A549 (cell line): Measurements from ENCODE around the gene PTCH2. TPM values are rescaled to one million over a fixed set of nuclear protein-coding genes. Genes with fewer than 3 reads are reported as not detected.
A peak's percentile ranks its signal among the peaks of the same experiment; 100 is the strongest.

ENCODE experiments used
- ATAC-seq, 2 experiments: fragments of 200-7000 bp in 1 of 2; fragments of >200 bp in 1 of 2; cut with Nextera tagmentation in 1 of 2; cut with Tn5 transposase in 1 of 2; 3 replicates each; pipeline versions ENCODE4 v1.8.0 to v1.9.1; 2018 to 2020; ENCODE audit warnings: mild to moderate bottlenecking in 1 of 2, moderate library complexity in 1 of 2
- CTCF ChIA-PET: fragments of 300-600 bp; sonication (Branson Sonifier 250); formaldehyde crosslinking; extraction: SDS; loops from one replicate; lab custom pipeline; 2021; ENCODE audit warnings: antibody characterized with exemption, inconsistent platforms; lab: Yijun Ruan, JAX
- POLR2A ChIA-PET: fragments of 350-600 bp; formaldehyde crosslinking; extraction: SDS; loops from one replicate; lab custom pipeline; 2021; ENCODE audit warnings: antibody characterized with exemption, inconsistent platforms; lab: Yijun Ruan, JAX
- DNase-seq, 2 experiments: peaks; one replicate each; pipeline versions ENCODE4 v3.0.0 to v3.0.0-alpha.2; 2011 to 2016; ENCODE audit warnings: low read depth in 1 of 2, low spot score in 1 of 2
- FAIRE-seq: peaks from 2 replicates; lab custom pipeline; 2011; peaks lifted over from hg19 to GRCh38; lab: Jason Lieb, UNC
- H3K27ac ChIP-seq, 2 experiments: fragments of >200 bp; sonication (Bioruptor Twin); formaldehyde crosslinking; 3 replicates each; pipeline ENCODE4 v1.5.1; 2016 to 2017
- H3K4me1 ChIP-seq: fragments of >200 bp; sonication (Bioruptor Twin); formaldehyde crosslinking; 3 replicates; pipeline ENCODE4 v1.6.1; 2016
- H3K4me2 ChIP-seq: fragments of >200 bp; sonication (Bioruptor Twin); formaldehyde crosslinking; 3 replicates; pipeline ENCODE4 v1.6.1; 2016
- H3K4me3 ChIP-seq: fragments of >200 bp; sonication (Bioruptor Twin); formaldehyde crosslinking; 3 replicates; pipeline ENCODE4 v1.5.1; 2016
- H3K9me3 ChIP-seq: fragments of >200 bp; sonication (Bioruptor Twin); formaldehyde crosslinking; 3 replicates; pipeline ENCODE4 v1.6.1; 2016
- CHD4 ChIP-seq: fragments of 200-600 bp; sonication (generic); IDR thresholded peaks from 2 replicates; pipeline ENCODE4 v1.6.1; 2016; ENCODE audit warnings: antibody characterized with exemption, mild to moderate bottlenecking, borderline replicate concordance
- EP300 ChIP-seq, 2 experiments: fragments of >200 bp; sonication (Bioruptor Twin); formaldehyde crosslinking; IDR thresholded peaks; 2 replicates in 1 of 2; 3 replicates in 1 of 2; pipeline ENCODE4 v1.6.1; 2016 to 2017
- HDAC2 ChIP-seq: fragments of 200-600 bp; sonication (generic); IDR thresholded peaks from 2 replicates; pipeline ENCODE4 v1.6.1; 2016
- HOXA7 ChIP-seq: fragments of 250-450 bp; sonication (Bioruptor Pico); IDR thresholded peaks from 2 replicates; pipeline ENCODE4 v1.5.0; 2020; ENCODE audit warnings: mild to moderate bottlenecking, moderate library complexity
- JUN ChIP-seq, 2 experiments: fragments of >200 bp; sonication (Bioruptor Twin); formaldehyde crosslinking; IDR thresholded peaks; 2 replicates in 1 of 2; 3 replicates in 1 of 2; pipeline ENCODE4 v1.6.1; 2016 to 2017
- KDM1A ChIP-seq: fragments of 200-600 bp; sonication (generic); IDR thresholded peaks from 2 replicates; pipeline ENCODE4 v1.6.1; 2016; ENCODE audit warnings: low read depth, mild to moderate bottlenecking
- MAZ ChIP-seq: fragments of 150-350 bp; IDR thresholded peaks from 2 replicates; pipeline ENCODE4 v1.6.1; 2014; ENCODE audit warnings: antibody characterized with exemption, low read depth, low read length, borderline replicate concordance
- NFE2L2 ChIP-seq: fragments of 150-350 bp; conservative IDR thresholded peaks from 2 replicates; pipeline ENCODE4 v1.6.1; 2014; ENCODE audit warnings: low read length
- NPAS2 ChIP-seq: fragments of 250-450 bp; sonication (Bioruptor Pico); IDR thresholded peaks from 2 replicates; pipeline ENCODE4 v1.8.0; 2022; ENCODE audit warnings: mild to moderate bottlenecking, moderate library complexity, borderline replicate concordance
- NR3C1 ChIP-seq: fragments of >200 bp; sonication (Bioruptor Twin); formaldehyde crosslinking; IDR thresholded peaks from 3 replicates; pipeline ENCODE4 v1.6.1; 2017
- PHF8 ChIP-seq: fragments of 200-600 bp; sonication (generic); IDR thresholded peaks from 2 replicates; pipeline ENCODE4 v1.6.1; 2016; ENCODE audit warnings: low read depth, mild to moderate bottlenecking, antibody characterized with exemption, moderate library complexity, borderline replicate concordance
- POLR2A ChIP-seq: IDR thresholded peaks from 2 replicates; pipeline ENCODE4 v1.6.1; 2012; ENCODE audit warnings: mild to moderate bottlenecking, low read length
- POLR2AphosphoS2 ChIP-seq: conservative IDR thresholded peaks from 2 replicates; pipeline ENCODE4 v1.6.1; 2012; ENCODE audit warnings: low read length, improper control_type of control experiment, inconsistent platforms
- RAD21 ChIP-seq, 2 experiments: fragments of >200 bp in 1 of 2; sonication (Bioruptor Twin) in 1 of 2; formaldehyde crosslinking in 1 of 2; IDR thresholded peaks in 1 of 2; conservative IDR thresholded peaks in 1 of 2; 2 replicates in 1 of 2; 3 replicates in 1 of 2; pipeline ENCODE4 v1.6.1; 2012 to 2018; ENCODE audit warnings: inconsistent platforms in 1 of 2
- RCOR1 ChIP-seq: fragments of 150-350 bp; IDR thresholded peaks from 2 replicates; pipeline ENCODE4 v1.6.1; 2014; ENCODE audit warnings: antibody characterized with exemption, low read length, low read depth
- SMC3 ChIP-seq: fragments of >200 bp; sonication (Bioruptor Twin); formaldehyde crosslinking; IDR thresholded peaks from 3 replicates; pipeline ENCODE4 v1.6.1; 2018; ENCODE audit warnings: inconsistent platforms
- SREBF2 ChIP-seq: fragments of 450-650 bp; IDR thresholded peaks from 2 replicates; pipeline ENCODE4 v1.6.1; 2014; ENCODE audit warnings: mild to moderate bottlenecking, moderate library complexity
- TP53 ChIP-seq: fragments of 250-450 bp; sonication (Bioruptor Pico); IDR thresholded peaks from 2 replicates; pipeline ENCODE4 v1.5.0; 2021; ENCODE audit warnings: mild to moderate bottlenecking, moderate library complexity
- ZFP36 ChIP-seq: fragments of 450-650 bp; IDR thresholded peaks from 2 replicates; pipeline ENCODE4 v1.6.1; 2014; ENCODE audit warnings: borderline replicate concordance; ENCODE audit not compliant: partially characterized antibody
- ZNF302 ChIP-seq: fragments of 250-450 bp; sonication (Bioruptor Pico); IDR thresholded peaks from 2 replicates; pipeline ENCODE4 v1.9.0; 2021; ENCODE audit warnings: inconsistent platforms, mild to moderate bottlenecking, moderate library complexity
- WGBS: methylation state at CpG from one replicate; pipeline ENCODE4 v1.1.6; 2017; ENCODE audit errors: missing lambda C conversion rate; 5-methylcytosine and 5-hydroxymethylcytosine counted together
- polyA plus RNA-seq, 4 experiments: library from polyadenylated mRNA; depleted of rRNA in 3 of 4; stranded (reverse); fragments of >200 nt; fragmentation: RNase III in 1 of 4; extraction: RNeasy Plus Mini Kit Qiagen cat#74134 plus additional on column Dnase treatment in 1 of 4; gene quantifications; 2 replicates in 3 of 4; 3 replicates in 1 of 4; pipeline ENCODE4 v1.2.3, GENCODE V29; 2011 to 2017
- TF ChIP-seq, protein P1 (sequence below): fragments of >200 bp; sonication (Bioruptor Twin); formaldehyde crosslinking; IDR thresholded peaks from 2 replicates; pipeline ENCODE4 v1.6.1; 2016
- TF ChIP-seq, protein P2 (sequence below): fragments of >200 bp; sonication (Bioruptor Twin); formaldehyde crosslinking; IDR thresholded peaks from 3 replicates; pipeline ENCODE4 v1.6.1; 2016
- TF ChIP-seq, protein P3 (sequence below): fragments of 150-350 bp; IDR thresholded peaks from 2 replicates; pipeline ENCODE4 v1.6.1; 2014; ENCODE audit warnings: low read depth, mild to moderate bottlenecking, low read length
- TF ChIP-seq, protein P4 (sequence below): IDR thresholded peaks from 2 replicates; pipeline ENCODE4 v1.6.1; 2012; ENCODE audit warnings: low read depth, borderline replicate concordance
- TF ChIP-seq, protein P5 (sequence below): fragments of 450-650 bp; IDR thresholded peaks from 2 replicates; pipeline ENCODE4 v1.6.1; 2014; ENCODE audit warnings: antibody characterized with exemption

Gene PTCH2
- polyA plus RNA-seq, 2 of the 4 experiments (the other 2 are of a cell fraction): 0.14 to 0.32 TPM

DNA sequence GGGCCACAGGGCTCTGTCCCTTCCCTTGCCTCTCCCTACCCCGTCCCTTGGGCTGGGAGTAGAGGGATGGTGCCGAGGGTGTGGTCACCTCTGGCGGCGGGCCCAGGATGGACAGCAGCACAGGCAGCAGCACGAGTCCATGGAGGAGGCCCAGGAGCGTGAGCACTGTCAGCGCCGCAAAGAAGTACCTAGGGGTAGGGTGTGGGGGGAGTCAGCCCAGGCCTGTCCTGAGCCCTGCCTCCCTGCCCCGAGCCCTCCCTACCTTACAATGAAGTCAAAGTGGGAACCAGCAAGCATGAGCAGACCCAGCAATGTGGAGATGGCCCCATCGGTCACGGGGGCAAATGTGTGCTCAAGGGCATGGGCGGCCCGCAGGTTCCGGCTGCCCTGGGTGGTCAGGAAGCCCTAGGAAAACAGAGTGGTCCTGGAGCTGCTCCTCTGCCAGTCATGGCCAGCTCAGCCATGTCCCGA lies 20.0 kb downstream of the PTCH2 start:
- Histone ChIP-seq H3K27ac (no peak overlapping the region), H3K4me1 (peaks cover 3% of the 10 kb centered on the region; the same call in 1 of the 3 replicates), H3K4me3 (no peak overlapping the region), H3K9me3 (no peaks in the 10 kb centered on the region), H3K4me2 (no peak overlapping the region)
- CTCF ChIA-PET: interaction anchor here (0.7 to 1.5 kb wide), 2 partner anchors 13 to 15 kb away, joined by 3 read pairs; partner anchors contain the start of gene BTBD19
- DNase-seq (no peak), FAIRE-seq (no peak), ATAC-seq (no peak)
- POLR2A ChIA-PET: interaction anchor here (1.0 to 2.3 kb wide), 3 partner anchors 23 to 481 kb away, joined by 3 to 6 read pairs (median 6); partner anchors contain the start of genes PLK3 and RNU5D-1
- TF ChIP-seq ZNF302 (CRISPR knock-in tag) (no peak), ZFP36 (no peak), SREBF2 (no peak), HDAC2 (no peak), SMC3 (no peak), EP300 (IDR thresholded peaks at IDR 0.05) (no peak), PHF8 (no peak), NR3C1 (no peak), NPAS2 (CRISPR knock-in tag) (no peak), RCOR1 (no peak)
- TF ChIP-seq, protein P1, sequence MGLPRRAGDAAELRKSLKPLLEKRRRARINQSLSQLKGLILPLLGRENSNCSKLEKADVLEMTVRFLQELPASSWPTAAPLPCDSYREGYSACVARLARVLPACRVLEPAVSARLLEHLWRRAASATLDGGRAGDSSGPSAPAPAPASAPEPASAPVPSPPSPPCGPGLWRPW: no peak
- TF ChIP-seq, protein P2, sequence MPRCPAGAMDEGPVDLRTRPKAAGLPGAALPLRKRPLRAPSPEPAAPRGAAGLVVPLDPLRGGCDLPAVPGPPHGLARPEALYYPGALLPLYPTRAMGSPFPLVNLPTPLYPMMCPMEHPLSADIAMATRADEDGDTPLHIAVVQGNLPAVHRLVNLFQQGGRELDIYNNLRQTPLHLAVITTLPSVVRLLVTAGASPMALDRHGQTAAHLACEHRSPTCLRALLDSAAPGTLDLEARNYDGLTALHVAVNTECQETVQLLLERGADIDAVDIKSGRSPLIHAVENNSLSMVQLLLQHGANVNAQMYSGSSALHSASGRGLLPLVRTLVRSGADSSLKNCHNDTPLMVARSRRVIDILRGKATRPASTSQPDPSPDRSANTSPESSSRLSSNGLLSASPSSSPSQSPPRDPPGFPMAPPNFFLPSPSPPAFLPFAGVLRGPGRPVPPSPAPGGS: no peak
- TF ChIP-seq, protein P3, sequence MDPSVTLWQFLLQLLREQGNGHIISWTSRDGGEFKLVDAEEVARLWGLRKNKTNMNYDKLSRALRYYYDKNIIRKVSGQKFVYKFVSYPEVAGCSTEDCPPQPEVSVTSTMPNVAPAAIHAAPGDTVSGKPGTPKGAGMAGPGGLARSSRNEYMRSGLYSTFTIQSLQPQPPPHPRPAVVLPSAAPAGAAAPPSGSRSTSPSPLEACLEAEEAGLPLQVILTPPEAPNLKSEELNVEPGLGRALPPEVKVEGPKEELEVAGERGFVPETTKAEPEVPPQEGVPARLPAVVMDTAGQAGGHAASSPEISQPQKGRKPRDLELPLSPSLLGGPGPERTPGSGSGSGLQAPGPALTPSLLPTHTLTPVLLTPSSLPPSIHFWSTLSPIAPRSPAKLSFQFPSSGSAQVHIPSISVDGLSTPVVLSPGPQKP: no peak
- 90% methylated on average over 15 of the region's 15 CpGs for WGBS

DNA sequence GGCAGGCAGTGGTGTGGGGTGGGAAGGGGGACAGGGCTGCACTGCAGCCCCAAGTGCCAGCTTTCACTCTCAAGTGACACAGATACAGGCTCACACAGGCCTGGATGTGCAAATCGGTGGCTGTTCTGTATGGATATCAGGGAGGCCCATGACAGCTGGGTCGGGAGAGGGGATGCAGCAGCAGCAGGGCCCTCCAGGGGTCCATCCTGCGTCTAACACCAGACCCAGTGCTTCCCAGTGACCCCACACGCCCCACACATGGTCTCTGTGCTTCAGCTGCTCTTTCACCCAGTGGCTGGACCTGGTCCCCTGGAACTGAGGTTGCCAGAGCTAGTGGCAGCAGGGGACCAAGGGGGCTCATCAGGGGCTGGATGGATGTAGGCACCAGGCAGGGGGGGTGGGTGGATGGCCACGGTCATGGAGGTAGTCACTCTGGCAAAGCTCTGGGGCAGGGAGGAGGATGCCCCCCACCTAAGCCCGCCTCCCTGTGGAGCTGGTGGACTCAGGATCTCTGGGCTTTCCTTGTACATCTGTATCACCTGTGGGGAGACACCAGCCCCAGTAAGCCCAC lies 20.8 kb downstream of the PTCH2 start:
- Histone ChIP-seq H3K4me2 (no peak overlapping the region), H3K4me1 (peaks cover 3% of the 10 kb centered on the region; the same call in 1 of the 3 replicates), H3K9me3 (no peaks in the 10 kb centered on the region), H3K27ac (0 out of 6 replicates have a peak overlapping the region, but pooled peaks of 1 of the 2 experiments have one; percentile 13), H3K4me3 (no peak overlapping the region)
- POLR2A ChIA-PET: interaction anchor here (1.7 to 2.3 kb wide), 2 partner anchors 22 to 92 kb away, joined by 6 read pairs; partner anchors contain the start of genes PLK3 and RNU5D-1
- FAIRE-seq (no peak), DNase-seq (no peak), ATAC-seq (no peak)
- TF ChIP-seq MAZ (no peak), POLR2AphosphoS2 (0 out of 2 replicates have a peak, but pooled peaks have one; percentile 41), HOXA7 (CRISPR knock-in tag) (no peak), TP53 (CRISPR knock-in tag) (no peak), POLR2A (no peak)
- TF ChIP-seq, protein P1: no peak
- CTCF ChIA-PET: interaction anchor here (0.7 to 4.5 kb wide), 5 partner anchors 8 to 478 kb away, joined by 3 to 23 read pairs (median 3); partner anchors contain the start of gene BTBD19
- 85% methylated on average over 5 of the region's 6 CpGs for WGBS

DNA sequence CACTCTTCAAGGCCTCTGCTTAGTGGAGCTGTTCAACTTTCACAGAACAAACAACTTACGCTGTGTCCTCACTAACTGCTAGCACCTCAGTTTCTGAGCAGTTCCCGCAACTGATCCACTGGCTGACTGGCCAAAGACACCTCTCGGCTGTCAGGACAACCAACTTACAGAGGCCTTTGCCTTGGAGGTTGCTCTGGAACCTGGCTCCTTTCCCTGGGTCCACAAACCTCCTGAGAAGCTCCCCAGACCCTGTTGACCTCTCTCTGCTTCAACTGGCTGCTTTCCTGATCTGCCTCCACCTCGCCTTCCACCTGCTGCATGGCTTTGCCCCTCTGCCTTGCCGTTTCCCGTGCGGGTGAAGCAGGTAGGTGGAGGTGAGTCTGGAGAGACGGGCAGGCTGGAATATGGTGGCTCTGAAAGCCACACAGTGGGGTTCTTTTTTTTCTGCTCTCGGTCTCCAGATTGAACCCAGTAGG lies 21.8 kb downstream of the PTCH2 start:
- POLR2A ChIA-PET: interaction anchor here (0.7 to 3.5 kb wide), 5 partner anchors 14 to 100 kb away, joined by 3 to 47 read pairs (median 3); partner anchors contain the start of genes DYNLT4 and PLK3
- peaks cover 3% of the 10 kb centered on the region; the same call in 1 of the 3 replicates for H3K4me1 ChIP-seq
- H3K4me3 ChIP-seq: no peak overlapping the region
- peak overlapping the region in 1 of 2 experiments; percentile 97; a peak in 2 of 6 replicates for H3K27ac ChIP-seq
- H3K4me2 ChIP-seq: peak overlapping the region; percentile 96; the same call in 2 of the 3 replicates
- no peak for DNase-seq
- ATAC-seq: no peak
- TF ChIP-seq, protein P4, sequence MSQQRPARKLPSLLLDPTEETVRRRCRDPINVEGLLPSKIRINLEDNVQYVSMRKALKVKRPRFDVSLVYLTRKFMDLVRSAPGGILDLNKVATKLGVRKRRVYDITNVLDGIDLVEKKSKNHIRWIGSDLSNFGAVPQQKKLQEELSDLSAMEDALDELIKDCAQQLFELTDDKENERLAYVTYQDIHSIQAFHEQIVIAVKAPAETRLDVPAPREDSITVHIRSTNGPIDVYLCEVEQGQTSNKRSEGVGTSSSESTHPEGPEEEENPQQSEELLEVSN: no peak
- no peak for TF ChIP-seq EP300 (IDR thresholded peaks at IDR 0.05)
- TF ChIP-seq POLR2A: no peak
- TF ChIP-seq JUN (IDR thresholded peaks at IDR 0.05): no peak
- TF ChIP-seq, protein P1: no peak
- TF ChIP-seq KDM1A: no peak
- TF ChIP-seq, protein P5, sequence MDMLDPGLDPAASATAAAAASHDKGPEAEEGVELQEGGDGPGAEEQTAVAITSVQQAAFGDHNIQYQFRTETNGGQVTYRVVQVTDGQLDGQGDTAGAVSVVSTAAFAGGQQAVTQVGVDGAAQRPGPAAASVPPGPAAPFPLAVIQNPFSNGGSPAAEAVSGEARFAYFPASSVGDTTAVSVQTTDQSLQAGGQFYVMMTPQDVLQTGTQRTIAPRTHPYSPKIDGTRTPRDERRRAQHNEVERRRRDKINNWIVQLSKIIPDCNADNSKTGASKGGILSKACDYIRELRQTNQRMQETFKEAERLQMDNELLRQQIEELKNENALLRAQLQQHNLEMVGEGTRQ: no peak
- TF ChIP-seq SREBF2: no peak
- TF ChIP-seq NFE2L2: no peak
- TF ChIP-seq RAD21 (conservative IDR thresholded peaks at IDR 0.05 in 1 of 2, IDR thresholded peaks at IDR 0.05 in 1 of 2): no peak
- TF ChIP-seq CHD4: no peak
- TF ChIP-seq, all 56 proteins: peak for 0
- no peaks in the 10 kb centered on the region for H3K9me3 ChIP-seq
- CTCF ChIA-PET: interaction anchor here (1.4 to 4.5 kb wide), 6 partner anchors 9 to 479 kb away, joined by 3 to 23 read pairs (median 6); partner anchors contain the start of genes BTBD19, PLK3 and RNU5D-1
- no peak for FAIRE-seq
- 94% methylated on average over 7 of the region's 9 CpGs for WGBS
